Posterior cingulate gyrus (tissue), 11 donors: ENCODE results near the gene ZNF408.

Source experiments
- DNase-seq, 10 donors: peaks; one replicate each; pipeline versions ENCODE4 v3.0.0 to v3.0.0-alpha.2; 2020 to 2021; ENCODE audit warnings: mixed read lengths in 3 of 10
- intact Hi-C: fragments of 100-400 bp; cut with DNase I; formaldehyde crosslinking; loops from one replicate; pipeline ENCODE4 v1.15.1; 2023

ZNF408 gene

DNA sequence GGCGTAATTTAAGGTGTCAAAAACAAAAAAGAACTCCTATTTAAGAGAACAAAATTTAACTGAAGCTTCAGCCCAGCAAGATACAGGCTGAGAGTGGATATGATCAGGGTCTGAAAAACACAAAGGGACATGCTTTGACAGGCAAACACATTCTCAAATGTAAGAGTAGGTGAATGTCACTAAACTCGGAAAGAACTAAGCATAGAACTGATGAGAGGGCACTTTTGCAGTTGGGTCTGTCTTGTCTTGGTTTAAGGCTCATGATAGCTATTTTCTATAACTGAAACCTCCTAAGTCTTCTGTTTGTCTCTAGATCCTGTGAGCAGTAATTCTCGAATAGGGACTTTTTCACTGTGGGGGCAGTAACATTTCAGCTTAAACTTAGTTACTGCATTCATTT lies 45.2 kb downstream of the ZNF408 start:
- DNase-seq, result no peak
- intact Hi-C loops, result no loop called here

DNA sequence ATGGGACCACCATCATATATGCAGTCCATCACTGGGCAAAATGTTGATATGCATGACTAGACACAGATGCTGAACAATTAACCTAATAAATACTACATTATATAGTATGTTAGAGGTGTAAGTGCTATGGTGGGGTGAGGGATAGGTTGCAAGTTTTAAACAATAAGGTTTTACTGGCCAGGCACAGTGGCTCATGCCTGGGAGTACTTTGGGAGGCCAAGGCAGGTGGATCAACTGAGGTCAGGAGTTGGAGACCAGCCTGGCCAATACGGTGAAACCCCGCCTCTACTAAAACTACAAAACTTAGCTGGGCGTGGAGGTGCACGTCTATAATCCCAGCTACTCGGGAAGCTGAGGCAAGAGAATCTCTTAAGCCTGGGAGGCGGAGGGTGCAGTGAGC lies 46.3 kb downstream of the ZNF408 start:
- intact Hi-C loops, result no loop called here

More for the DNA sequence above, 46.3 kb downstream of the ZNF408 start:
- no peak for DNase-seq
